ENCODE measurements around the gene MAPKAP1.

The MAPKAP1 gene

GRCh38 chr9:125549465-125549871 lies 157.5 kb downstream of the MAPKAP1 start (continued):
- TF ChIP-seq OSR1 (CRISPR knock-in tag; IDR thresholded peaks at IDR 0.05), result no peak
- TF ChIP-seq ZNF565 (CRISPR knock-in tag; conservative IDR thresholded peaks at IDR 0.05; ENCODE audit: low read depth), result no peak
- no peak; the same call in 1 of the 2 replicates for TF ChIP-seq TOX (CRISPR knock-in tag; IDR thresholded peaks at IDR 0.05; ENCODE audit: borderline replicate concordance)

- no peak for ATAC-seq
- TF ChIP-seq ZNF565 (CRISPR knock-in tag; conservative IDR thresholded peaks at IDR 0.05; ENCODE audit: low read depth) (no peak), CSRNP3 (CRISPR knock-in tag; IDR thresholded peaks at IDR 0.05) (no peak), TCF4 (CRISPR knock-in tag; IDR thresholded peaks at IDR 0.05; ENCODE audit: borderline replicate concordance) (no peak), ISL1 (CRISPR knock-in tag; IDR thresholded peaks at IDR 0.05) (no peak), TOX (CRISPR knock-in tag; IDR thresholded peaks at IDR 0.05; ENCODE audit: borderline replicate concordance) (no peak), PPARA (CRISPR knock-in tag; IDR thresholded peaks at IDR 0.05; ENCODE audit: borderline replicate concordance) (no peak)
Measured at GRCh38 chr9:125549039-125549438, 158.0 kb downstream of the MAPKAP1 start.

- ATAC-seq, result no peak
- TF ChIP-seq ZFP30 (CRISPR knock-in tag; IDR thresholded peaks at IDR 0.05) (no peak), TCF4 (CRISPR knock-in tag; IDR thresholded peaks at IDR 0.05; ENCODE audit: borderline replicate concordance) (no peak), RARB (CRISPR knock-in tag; IDR thresholded peaks at IDR 0.05) (no peak), CSDC2 (CRISPR knock-in tag; IDR thresholded peaks at IDR 0.05) (no peak), ESRRG (CRISPR knock-in tag; IDR thresholded peaks at IDR 0.05) (no peak), ZC3H10 (CRISPR knock-in tag; IDR thresholded peaks at IDR 0.05) (no peak), POU6F1 (CRISPR knock-in tag; IDR thresholded peaks at IDR 0.05; ENCODE audit: borderline replicate concordance, low read depth) (no peak), BACH2 (CRISPR knock-in tag; IDR thresholded peaks at IDR 0.05; ENCODE audit: borderline replicate concordance) (no peak), ZNF565 (CRISPR knock-in tag; conservative IDR thresholded peaks at IDR 0.05; ENCODE audit: low read depth) (no peak), CREB5 (CRISPR knock-in tag; IDR thresholded peaks at IDR 0.05; ENCODE audit: low read depth) (no peak), ZNF8 (CRISPR knock-in tag; IDR thresholded peaks at IDR 0.05) (no peak), TOX (CRISPR knock-in tag; IDR thresholded peaks at IDR 0.05; ENCODE audit: borderline replicate concordance) (no peak), ZFP3 (CRISPR knock-in tag; IDR thresholded peaks at IDR 0.05) (no peak), PATZ1 (CRISPR knock-in tag; IDR thresholded peaks at IDR 0.05; ENCODE audit: borderline replicate concordance) (no peak), OSR1 (CRISPR knock-in tag; IDR thresholded peaks at IDR 0.05) (no peak), ZNF70 (CRISPR knock-in tag; IDR thresholded peaks at IDR 0.05) (no peak)
Measured at GRCh38 chr9:125548141-125548540, 158.9 kb downstream of the MAPKAP1 start.

GRCh38 chr9:125547368-125547767 lies 159.6 kb downstream of the MAPKAP1 start:
- ATAC-seq, result no peak
- TF ChIP-seq ZFP30 (CRISPR knock-in tag; IDR thresholded peaks at IDR 0.05) (no peak), ARNTL (CRISPR knock-in tag; IDR thresholded peaks at IDR 0.05; ENCODE audit: borderline replicate concordance, low read depth) (no peak), GLIS3 (CRISPR knock-in tag; IDR thresholded peaks at IDR 0.05) (no peak), PPARA (CRISPR knock-in tag; IDR thresholded peaks at IDR 0.05; ENCODE audit: borderline replicate concordance) (no peak), POU6F1 (CRISPR knock-in tag; IDR thresholded peaks at IDR 0.05; ENCODE audit: borderline replicate concordance, low read depth) (no peak), SNAI2 (CRISPR knock-in tag; IDR thresholded peaks at IDR 0.05) (no peak), ZNF70 (CRISPR knock-in tag; IDR thresholded peaks at IDR 0.05) (no peak), BACH2 (CRISPR knock-in tag; IDR thresholded peaks at IDR 0.05; ENCODE audit: borderline replicate concordance) (no peak), ZC3H10 (CRISPR knock-in tag; IDR thresholded peaks at IDR 0.05) (no peak), ZNF565 (CRISPR knock-in tag; conservative IDR thresholded peaks at IDR 0.05; ENCODE audit: low read depth) (no peak), ZNF8 (CRISPR knock-in tag; IDR thresholded peaks at IDR 0.05) (no peak)
